ENCODE measurements around the gene GSTA5. TPM values are rescaled to one million over a fixed set of nuclear protein-coding genes. Genes with fewer than 3 reads are reported as not detected.
"Not testable (repeated sequence)": the region's sequence is repeated elsewhere in the genome, so short reads cannot be mapped to it uniquely, and the experiment has no call there.

The GSTA5 gene
- polyA plus RNA-seq, 4 donors: not detected

- peak in 1 of 4 donors; percentile 8 for DNase-seq (ENCODE audit: low read depth in 4 of 4, low spot score in 3 of 4)
Observed at GRCh38 chr6:52839124-52840055, 1.2 kb downstream of the GSTA5 start.

- no peak for DNase-seq (ENCODE audit: low read depth in 4 of 4, low spot score in 3 of 4)
Observed at GRCh38 chr6:52834481-52834880, 6.1 kb downstream of the GSTA5 start.

- not testable (repeated sequence) for DNase-seq (ENCODE audit: low read depth in 4 of 4, low spot score in 3 of 4)
Observed at GRCh38 chr6:52830869-52831268, 9.7 kb downstream of the GSTA5 start.

GRCh38 chr6:52829046-52829817 lies 11.4 kb downstream of the GSTA5 start:
- DNase-seq (ENCODE audit: low read depth in 4 of 4, low spot score in 3 of 4): no peak

DNA sequence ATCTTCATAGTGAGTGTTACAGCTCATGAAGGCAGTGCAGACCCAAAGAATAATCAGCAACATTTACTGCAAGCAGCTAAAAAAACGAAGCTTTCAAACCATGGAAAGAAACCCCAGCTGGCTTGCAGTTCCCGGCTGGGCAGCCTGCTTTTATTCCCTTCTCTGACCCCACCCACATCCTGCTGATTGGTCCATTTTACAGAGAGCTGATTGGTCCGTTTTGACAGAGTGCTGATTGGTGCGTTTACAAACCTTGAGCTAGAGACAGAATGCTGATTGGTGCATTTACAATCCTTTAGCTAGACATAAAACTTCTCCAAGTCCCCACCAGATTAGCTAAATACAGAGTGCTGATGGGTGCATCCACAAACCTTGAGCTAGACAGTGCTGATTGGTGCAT lies 12.0 kb downstream of the GSTA5 start:
- DNase-seq (ENCODE audit: low read depth in 4 of 4, low spot score in 3 of 4): not testable (repeated sequence)

- DNase-seq (ENCODE audit: low read depth in 4 of 4, low spot score in 3 of 4): not testable (repeated sequence)
Observed at GRCh38 chr6:52827073-52827783, 13.4 kb downstream of the GSTA5 start.

GRCh38 chr6:52826513-52826912 lies 14.1 kb downstream of the GSTA5 start:
- DNase-seq (ENCODE audit: low read depth in 4 of 4, low spot score in 3 of 4): no peak

DNA sequence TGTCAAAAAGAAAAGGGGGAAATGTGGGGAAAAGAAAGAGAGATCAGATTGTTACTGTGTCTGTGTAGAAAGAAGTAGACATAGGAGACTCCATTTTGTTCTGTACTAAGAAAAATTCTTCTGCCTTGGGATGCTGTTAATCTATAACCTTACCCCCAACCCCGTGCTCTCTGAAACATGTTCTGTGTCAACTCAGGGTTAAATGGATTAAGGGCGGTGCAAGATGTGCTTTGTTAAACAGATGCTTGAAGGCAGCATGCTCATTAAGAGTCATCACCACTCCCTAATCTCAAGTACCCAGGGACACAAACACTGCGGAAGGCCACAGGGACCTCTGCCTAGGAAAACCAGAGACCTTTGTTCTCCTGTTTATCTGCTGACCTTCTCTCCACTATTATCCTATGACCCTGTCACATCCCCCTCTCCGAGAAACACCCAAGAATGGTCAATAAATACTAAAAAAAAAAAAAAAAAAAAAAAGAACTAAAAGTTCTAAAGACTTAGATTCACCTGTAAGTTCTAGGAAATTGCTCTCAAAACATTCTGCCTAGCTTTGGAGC lies 14.6 kb downstream of the GSTA5 start:
- DNase-seq (ENCODE audit: low read depth in 4 of 4, low spot score in 3 of 4): not testable (repeated sequence)

GRCh38 chr6:52825270-52825793 lies 15.3 kb downstream of the GSTA5 start:
- DNase-seq (ENCODE audit: low read depth in 4 of 4, low spot score in 3 of 4): not testable (repeated sequence)

DNA sequence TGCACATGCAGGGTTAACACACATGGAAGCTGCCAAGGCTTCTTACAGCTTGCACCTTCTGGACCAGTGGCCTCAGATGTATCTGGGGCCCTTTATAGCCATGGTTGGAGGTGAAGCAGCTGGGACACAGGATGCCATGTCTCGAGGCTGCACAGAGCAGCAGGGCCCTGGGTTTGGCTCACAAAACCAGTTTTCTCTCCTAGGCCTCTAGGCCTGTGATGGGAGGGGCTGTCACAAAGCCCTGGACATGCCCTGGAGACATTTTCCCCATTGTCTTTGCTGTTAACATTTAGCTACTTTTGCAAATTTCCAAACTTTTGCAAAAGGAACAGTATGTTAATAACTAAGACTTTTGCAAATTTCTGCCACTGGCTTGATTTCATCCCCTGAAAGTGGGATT lies 18.8 kb downstream of the GSTA5 start:
- DNase-seq (ENCODE audit: low read depth in 4 of 4, low spot score in 3 of 4): no peak

DNA sequence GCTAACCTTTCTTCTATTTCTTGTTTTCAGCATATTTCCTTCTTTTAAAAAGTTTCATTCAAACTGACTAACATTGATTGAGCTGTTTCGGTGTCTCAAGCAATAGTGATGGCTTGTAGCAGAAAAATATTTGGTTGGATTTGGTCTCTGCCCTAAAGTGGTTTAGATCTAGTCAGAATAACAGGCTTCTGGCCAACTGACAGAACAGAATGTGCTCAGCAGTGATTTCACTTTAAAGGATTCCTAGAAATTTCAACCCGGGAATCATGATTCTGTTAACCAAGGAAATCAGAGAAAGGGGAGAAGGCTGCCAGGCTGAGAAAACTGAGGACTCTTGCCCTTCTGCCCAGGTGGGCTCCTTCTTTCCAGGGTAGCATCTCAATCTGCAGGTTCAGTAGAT lies 20.4 kb downstream of the GSTA5 start:
- DNase-seq (ENCODE audit: low read depth in 4 of 4, low spot score in 3 of 4): no peak

- no peak for DNase-seq (ENCODE audit: low read depth in 4 of 4, low spot score in 3 of 4)
Observed at GRCh38 chr6:52815167-52816092, 25.2 kb downstream of the GSTA5 start.

DNA sequence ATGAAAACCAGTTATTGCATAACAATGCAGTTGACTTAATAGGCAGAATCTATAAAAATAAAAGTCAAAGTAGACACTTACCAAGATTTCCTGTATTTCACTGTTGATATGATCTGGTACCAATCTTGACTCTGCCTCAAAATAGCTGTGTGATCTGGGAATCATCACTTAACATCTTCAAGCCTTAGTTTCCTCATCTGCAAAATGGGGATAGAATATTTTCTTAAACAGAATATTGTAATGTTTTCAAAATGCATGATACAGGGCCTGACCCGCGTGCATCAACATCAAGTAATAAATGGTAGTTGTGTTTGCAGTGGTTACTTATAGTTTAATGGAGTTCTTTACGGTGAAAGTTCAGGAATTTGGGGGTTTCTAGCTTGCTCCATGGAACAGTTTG lies 26.1 kb downstream of the GSTA5 start:
- DNase-seq (ENCODE audit: low read depth in 4 of 4, low spot score in 3 of 4): not testable (repeated sequence)

DNA sequence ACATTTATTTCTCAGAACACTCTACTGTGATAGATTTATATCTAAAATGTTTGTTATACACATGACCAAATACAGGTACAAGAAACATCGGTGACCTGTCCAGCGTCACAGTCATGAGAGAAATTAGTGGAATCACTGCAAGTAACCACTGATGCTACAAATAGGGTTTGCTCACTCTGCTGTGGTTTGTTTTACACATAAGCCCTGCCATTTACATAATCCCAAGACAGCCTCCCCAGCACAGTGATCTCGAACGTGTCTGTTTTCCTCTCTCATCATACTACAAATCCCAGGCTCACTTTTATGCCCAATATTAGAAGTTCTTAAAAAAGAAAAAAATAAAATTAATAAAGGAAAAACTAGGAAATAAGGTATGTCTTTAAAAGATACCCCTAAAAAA lies 30.8 kb downstream of the GSTA5 start:
- DNase-seq (ENCODE audit: low read depth in 4 of 4, low spot score in 3 of 4): not testable (repeated sequence)

DNA sequence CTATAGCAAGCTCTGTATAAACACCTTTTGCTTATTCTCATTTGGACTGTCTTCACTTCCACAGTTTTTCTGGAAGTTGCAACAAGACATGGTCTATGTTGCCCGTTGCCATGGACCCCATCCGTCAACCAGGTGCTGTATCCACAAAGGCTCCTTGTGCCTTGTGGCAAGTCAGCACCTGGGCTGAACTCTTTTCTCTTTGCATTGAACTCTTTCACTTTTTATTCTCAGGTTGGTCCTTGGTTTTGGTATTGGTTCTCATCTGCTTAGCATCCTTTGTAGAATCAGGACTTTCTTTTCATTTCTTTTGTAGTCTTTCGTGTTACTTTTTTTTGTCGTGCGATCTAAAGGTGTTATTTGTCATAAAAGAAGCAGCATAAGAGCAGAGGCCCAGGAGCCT lies 32.0 kb downstream of the GSTA5 start:
- DNase-seq (ENCODE audit: low read depth in 4 of 4, low spot score in 3 of 4): no peak

DNA sequence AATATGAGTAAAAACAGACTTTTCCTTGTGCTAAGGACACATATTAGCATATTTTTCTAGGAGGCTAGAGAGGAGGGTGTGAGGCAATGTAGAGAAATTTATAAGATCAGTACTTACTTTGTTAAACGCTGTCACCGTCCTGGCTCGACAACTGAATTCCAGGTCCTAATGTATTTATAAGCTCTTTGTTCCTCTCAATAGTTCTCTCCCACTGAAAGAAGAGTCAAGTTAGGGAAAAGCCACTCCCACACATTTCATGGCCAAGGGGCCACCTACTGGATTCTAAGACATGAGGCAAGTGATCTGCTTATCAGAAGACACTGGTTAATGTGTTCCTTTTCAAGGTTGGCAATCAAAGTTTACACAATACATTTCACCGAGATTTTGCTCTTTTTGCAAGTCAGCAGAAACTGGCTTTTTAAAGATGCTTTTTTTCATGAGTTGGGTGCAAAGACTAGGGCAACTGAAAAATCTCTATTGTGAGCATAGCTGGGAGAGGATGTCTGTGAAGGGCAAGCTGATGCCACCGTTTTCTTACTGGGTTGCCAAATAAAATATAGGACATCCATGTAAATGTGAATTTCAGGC lies 36.9 kb downstream of the GSTA5 start, which contains the start of gene GSTA1:
Gene GSTA1 (minus strand): TSS at position 149 of the 588 bp plus-strand sequence. CDS start 4,549 bp downstream, outside the sequence.
- DNase-seq (ENCODE audit: low read depth in 4 of 4, low spot score in 3 of 4): not testable (repeated sequence)

DNA sequence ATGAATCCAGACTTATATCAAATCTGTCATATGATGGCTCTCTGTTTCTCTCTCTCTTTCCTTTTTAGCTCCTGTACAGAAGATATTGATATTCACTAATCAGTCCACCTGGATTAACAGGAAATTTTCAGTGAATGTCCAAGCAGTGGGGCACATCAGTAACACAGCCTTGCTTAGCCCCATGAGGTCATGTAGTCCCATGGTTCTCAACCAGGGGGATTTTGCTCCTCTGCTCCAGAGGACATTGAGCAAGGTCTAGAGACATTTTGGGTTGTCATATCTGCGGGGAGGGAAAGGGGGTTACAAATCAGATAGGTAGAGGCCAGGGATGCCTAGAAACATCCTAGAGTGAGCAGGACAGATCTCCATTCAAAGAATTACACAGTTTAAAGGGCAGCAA lies 37.8 kb downstream of the GSTA5 start:
- DNase-seq (ENCODE audit: low read depth in 4 of 4, low spot score in 3 of 4): no peak

DNA sequence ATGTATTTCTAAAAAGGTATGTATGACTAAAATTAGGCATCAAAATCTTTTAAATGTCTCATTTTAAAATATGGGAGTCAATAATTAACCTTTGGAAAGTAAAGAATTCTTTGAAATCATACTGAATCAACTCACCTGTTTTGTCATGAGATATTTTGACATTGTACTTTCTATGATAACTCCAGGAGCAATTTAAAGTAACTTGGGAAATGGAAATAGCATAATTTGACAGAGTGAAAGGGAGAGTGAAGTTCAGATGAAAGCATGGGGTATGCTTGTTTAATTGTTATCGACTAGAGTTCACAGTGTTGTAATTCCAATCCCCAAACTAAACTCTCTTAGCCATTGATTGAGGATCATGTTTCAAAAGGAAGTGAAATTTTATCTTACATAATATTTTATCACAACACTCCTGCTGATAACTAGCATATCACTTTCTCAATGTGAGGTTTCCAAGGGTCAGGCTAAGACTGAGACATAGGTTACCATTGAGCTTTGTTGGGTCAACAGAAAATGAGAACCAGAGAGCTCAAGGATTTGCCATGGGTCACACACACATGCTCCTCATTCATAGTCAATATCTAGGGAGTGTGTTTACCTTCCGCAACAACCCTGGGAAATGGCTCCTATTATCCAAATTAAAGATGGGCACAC lies 39.3 kb downstream of the GSTA5 start:
- no peak for DNase-seq (ENCODE audit: low read depth in 4 of 4, low spot score in 3 of 4)

All from right renal pelvis (tissue), 4 donors.